NOMO-1 treated with dmso at 0.1 percent for 144 hours (cell line): ENCODE results near the gene PHACTR3.
"Not testable (repeated sequence)": the region's sequence is repeated elsewhere in the genome, so short reads cannot be mapped to it uniquely, and the experiment has no call there.

ENCODE experiments used
- DNase-seq: peaks from one replicate; lab custom pipeline; 2025; ENCODE audit not compliant: unreplicated experiment; lab: John Stamatoyannopoulos, UW

The PHACTR3 gene

DNA sequence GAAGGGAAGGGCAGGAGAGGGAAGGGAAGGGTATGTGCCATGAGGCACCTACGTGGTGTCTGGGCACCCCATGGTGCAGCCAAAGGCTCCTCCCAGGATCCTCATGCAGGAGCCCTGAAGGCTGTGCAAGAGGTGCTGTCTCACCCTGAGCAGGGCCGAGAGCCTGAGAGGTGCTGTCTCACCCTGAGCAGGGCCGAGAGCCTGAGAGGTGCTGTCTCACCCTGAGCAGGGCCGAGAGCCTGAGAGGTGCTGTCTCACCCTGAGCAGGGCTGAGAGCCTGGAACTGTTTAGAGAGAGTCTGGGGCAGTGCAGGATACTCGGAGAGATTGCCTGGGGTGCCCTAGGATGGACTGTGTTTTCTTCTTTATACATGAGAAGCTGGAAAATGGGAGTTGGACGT, 14.2 kb downstream of the PHACTR3 start:
- not testable (repeated sequence) for DNase-seq

DNA sequence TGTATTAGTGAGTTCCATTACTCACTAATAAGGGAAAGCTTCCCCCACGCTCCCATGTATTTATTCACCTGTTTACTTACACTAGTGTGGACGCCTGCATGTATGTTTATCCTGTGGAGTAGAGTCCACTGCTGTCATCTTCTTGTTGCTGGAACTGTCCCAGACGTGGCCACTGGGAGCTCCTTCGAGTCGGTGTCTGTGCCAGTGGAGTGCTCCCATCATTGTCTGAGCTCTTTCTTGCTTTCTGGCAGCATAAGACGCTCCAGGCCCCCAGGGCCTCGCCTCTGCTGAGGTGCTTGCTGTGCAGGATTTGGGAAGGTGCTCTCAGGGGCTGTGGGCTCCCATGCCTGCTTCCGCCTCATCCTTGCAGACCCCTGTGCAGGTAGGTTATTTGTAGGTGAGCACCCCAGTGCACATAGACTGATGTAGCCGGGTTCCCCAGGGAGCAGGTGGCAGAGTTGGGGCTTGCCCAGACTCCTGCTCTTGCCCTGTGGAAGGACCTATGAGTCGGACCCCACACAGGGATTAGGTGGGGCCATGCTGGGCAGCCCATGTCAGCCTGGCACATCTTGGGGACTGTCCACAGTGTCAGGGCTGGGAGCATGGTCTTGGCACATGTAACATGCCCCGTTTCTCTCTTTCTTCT, 16.6 kb downstream of the PHACTR3 start:
- DNase-seq: no peak

GRCh38 chr20:59622496-59622895, 18.2 kb downstream of the PHACTR3 start:
- no peak for DNase-seq

- no peak for DNase-seq
Measured at GRCh38 chr20:59623133-59623532, 18.8 kb downstream of the PHACTR3 start.

DNA sequence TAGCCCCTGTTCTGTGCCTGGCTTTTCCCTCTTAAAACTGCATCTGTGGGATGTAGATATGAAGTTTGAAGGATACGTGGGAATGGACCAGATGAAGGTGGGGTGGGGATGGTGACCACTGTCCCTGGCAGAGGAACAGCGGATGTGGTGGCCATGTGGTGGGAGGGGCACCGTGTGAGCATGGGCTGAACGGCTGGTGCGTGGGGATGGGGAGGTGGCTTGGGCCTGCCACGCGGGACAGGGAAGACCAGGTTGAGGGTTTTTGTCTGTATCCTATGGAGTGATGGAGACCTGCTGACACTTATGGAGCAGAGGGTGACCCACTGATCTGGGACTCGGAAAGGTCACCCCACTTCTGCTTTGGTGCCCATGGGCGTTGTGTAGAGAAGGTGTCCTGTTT, 19.2 kb downstream of the PHACTR3 start:
- no peak for DNase-seq

DNA sequence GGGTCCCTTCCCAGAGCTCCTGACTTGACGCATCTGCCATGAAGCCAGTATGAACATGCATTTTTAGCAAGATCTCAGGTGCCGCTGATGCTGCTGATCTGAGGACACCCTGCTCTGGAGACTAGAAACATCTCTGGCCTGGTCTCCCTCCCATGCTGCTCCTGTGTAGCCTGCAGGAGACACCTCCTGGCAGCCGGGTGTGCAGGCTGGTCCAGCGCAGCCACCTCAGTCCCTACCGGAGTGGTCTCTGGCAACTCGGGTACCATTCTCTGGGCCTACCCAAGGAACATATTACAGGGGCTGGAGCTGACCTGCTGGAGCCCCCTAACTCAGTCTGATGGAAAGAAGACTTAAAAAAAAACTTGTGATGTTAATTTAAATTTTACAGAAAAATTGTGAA, 20.1 kb downstream of the PHACTR3 start:
- DNase-seq: no peak

DNA sequence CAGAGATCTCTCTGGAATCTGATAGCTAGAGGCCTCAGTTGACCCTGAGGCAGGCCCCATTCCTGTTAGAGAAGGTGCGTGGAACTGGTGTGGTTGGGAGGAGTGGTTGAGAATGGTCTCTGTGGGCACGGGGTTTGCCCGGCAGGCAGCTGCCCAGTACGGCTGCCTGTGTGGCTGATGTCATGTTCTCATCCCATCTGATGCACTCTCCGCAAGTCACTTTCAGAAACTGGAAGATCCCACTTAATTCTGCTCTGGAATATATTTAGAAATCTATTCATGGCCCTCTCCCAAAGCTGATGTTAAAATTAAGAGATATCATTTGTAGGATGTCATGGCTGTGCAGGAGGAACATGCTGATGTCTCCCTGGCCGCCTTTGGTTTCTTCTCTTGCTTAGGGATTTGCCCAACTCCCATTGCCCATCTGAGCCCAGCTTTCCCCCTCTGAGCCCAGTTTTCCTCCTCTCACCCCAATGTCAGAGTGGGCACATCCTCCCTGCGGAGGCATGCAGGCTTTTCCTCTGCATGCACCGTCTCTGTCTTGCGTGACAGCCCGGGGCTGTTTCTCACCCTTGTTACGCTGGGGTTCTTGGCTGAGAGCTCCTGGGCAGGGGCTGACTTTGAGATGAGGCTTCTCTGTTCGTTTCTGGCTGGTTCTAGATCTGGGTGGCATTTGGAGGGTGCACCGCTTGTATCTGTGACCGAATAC, 21.0 kb downstream of the PHACTR3 start:
- DNase-seq: no peak

DNA sequence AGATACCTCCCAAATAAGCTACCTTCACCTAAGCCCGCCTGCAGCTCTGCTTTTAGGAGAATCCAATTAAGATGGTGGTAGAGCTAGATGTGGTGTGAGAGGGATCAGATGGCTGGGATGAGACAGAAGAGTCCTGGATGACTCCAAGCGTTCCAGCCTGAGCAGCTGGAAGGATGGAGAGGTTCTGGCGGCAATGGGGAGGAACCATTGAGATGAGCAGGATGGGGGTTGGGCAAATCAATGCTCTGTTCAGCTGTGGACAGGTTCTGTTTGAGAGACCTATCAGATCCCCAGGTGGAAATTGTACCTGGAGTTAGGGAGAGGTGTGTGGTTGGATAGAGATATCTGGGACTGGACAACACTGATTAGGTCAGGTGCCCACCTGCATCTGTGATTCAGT, 23.0 kb downstream of the PHACTR3 start:
- DNase-seq: no peak

DNA sequence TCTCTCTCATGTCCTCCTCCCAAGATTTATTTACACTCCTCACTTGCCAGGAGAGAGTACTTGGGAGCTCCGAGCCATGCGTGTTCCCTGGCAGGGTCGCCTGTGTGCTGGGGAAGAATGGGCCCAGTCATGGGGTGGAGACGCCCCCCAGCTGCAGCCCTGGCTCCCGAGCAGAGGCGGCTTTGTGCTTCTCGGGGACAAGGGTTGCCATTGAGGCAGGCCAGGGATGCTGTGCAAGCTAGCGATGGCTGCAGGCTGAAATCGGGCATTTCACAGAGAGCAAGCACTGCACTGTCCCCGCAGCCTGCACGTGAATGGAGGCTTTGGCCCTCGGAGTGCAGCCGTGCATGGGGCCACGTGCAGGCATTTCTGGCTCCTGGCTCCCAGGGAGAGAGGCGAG, 23.8 kb downstream of the PHACTR3 start:
- no peak for DNase-seq

- DNase-seq: no peak
Measured at GRCh38 chr20:59629141-59630045, 25.1 kb downstream of the PHACTR3 start.

GRCh38 chr20:59630526-59630925, 26.2 kb downstream of the PHACTR3 start:
- no peak for DNase-seq

GRCh38 chr20:59631751-59632540, 27.6 kb downstream of the PHACTR3 start:
- DNase-seq: no peak

GRCh38 chr20:59632541-59633113, 28.3 kb downstream of the PHACTR3 start:
- no peak for DNase-seq

DNA sequence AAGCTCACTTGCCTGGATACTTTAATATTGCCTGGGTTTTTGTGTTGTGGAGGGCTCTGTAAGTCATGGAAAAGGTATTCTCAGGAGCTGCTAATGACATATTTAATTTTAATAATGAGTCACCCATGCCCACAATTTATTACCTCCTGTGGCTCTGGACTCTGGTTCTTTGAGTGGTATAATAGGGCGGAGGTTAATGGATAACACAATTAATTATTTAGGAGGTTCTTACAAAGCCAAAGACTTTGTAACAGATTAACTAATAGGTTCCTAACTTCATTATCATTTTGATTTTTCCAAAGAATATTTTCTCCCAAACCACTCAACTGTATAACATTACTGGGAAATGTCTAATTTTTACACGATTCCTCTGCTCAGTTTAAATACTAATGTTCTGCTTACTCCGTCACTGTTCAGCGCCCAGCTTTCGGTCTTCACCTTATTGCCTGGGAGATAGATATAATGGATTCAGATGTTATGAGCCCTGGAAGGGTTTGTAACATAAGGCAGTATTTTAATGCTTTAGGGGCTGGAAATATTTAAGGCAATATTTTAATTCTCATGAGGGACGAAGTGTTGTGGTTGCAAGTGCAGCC, 29.4 kb downstream of the PHACTR3 start:
- no peak for DNase-seq

DNA sequence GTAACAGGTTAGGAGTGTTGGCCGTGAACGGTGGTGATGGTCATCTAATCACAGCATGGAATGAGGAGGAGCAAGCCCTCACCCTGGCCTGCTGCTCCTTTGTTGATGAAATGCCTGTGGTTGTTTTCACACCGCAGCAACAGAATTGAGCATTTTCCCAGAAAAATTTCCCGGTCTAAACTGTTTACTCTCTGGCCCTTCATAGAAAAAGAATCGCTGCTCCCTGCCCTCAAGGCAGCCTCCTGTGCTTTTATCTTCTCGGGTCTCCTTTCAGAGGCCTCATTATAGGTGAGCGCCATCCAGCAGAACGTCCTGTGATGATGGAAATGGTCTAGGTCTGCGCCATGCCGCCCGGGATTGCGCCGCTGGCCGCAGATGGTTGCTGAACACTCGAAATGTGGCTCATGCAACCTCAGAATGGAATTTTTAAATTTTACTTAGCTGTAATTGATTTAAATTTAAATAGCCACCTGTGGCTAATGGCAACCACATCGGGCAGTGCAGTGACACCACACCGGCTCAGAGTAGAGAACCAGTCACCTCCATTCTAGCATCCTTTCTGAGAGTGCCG, 30.2 kb downstream of the PHACTR3 start:
- no peak for DNase-seq

GRCh38 chr20:59636766-59637370, 32.5 kb downstream of the PHACTR3 start:
- no peak for DNase-seq

DNA sequence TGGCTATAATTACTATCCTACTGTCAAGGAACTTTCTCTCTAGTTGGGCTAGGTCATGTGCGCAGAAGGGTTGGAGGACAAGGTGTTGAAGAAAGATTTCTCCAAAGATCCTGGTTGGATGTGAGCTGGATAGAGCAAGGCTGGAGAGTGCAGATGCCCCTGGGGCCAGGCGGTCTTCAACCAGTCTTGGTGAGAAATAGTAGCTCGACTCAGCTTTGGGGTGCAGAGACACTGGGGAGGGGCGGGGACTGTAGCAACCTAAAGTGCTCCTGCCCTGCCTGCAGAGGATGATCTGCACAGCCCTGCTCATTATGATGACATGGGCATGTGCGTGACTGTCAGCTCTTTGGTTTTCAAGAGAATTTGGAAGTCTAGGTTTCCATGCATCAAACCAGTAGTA, 35.9 kb downstream of the PHACTR3 start:
- no peak for DNase-seq

DNA sequence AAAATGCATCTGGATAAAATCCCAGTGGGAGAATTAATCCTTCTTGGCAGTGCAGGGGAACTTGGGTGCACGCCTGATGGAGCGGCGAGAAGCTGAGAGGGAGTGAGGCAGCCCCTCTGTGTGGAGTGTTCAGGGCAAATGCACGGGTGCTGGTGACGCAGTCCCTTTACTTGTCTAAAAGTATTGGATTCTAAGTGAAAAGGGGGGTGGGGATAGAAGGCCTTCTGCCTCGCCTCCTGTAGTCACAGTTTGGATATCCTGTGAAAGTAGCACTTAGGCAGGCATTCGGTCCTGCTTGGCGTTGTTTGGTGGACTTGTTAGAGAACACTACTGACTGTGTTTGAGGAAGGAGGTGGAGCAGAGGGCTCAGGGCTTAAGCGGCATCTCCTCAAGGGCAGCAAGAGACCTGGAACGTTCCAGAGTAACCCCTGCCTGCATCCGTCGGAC, 39.3 kb downstream of the PHACTR3 start:
- no peak for DNase-seq

- no peak for DNase-seq
Measured at GRCh38 chr20:59644371-59644939, 40.1 kb downstream of the PHACTR3 start.
